ENCODE measurements around the gene GORASP1. TPM values are rescaled to one million over a fixed set of nuclear protein-coding genes. Genes with fewer than 3 reads are reported as not detected.
A peak's percentile ranks its signal among the peaks of the same experiment; 100 is the strongest.

The GORASP1 gene
- total RNA-seq, 6 experiments from 2014 or later, result 27.8 to 35.5 (median 33.1) TPM

DNA sequence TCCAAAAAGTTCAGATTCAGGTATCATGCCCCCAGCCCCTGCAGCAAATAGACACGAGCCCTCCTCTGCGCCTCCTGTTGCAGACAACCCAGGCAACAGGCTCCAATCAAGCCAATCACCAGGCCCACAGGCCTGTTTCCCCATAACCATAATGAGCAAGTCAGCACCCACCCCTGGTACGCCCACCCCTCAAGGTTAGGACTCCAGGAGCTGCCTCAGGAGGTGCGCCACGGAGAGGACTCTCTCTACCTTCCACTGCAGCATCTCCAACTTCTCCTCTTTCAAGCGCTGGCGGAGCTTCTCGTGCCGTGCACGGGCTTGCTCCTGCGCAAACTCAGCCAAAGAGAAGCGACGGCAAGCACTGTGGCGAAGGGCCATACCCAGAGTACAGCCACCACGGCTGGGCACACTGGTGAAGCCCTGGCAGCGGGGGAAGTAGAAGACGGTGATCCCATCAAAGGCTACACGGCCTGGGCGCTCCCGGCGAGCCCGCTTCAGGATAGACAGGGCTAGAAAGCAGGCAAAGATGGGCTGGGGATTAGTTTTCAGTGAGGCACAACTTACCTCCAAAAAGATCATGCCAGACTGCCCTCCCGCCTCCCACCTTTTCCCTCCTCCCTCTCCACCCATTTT, 37.4 kb upstream of the GORASP1 start:
- peaks cover 0 to 60% (median 30%) of the 10 kb centered on the region in 4 donors for H3K4me1 ChIP-seq
- H3K36me3 ChIP-seq, result peaks cover 26 to 49% (median 36%) of the 10 kb centered on the region in 4 donors
- H3K9me3 ChIP-seq, result no peaks in the 10 kb centered on the region
- no peak overlapping the region for H3K4me3 ChIP-seq
- 100% methylated on average over 1 of the region's 23 CpGs for WGBS (ENCODE audit: insufficient coverage, low coverage, low lambda C conversion rate, missing lambda C conversion rate)
- no peak for TF ChIP-seq POLR2A (IDR thresholded peaks at IDR 0.05)
- TF ChIP-seq, protein P1, sequence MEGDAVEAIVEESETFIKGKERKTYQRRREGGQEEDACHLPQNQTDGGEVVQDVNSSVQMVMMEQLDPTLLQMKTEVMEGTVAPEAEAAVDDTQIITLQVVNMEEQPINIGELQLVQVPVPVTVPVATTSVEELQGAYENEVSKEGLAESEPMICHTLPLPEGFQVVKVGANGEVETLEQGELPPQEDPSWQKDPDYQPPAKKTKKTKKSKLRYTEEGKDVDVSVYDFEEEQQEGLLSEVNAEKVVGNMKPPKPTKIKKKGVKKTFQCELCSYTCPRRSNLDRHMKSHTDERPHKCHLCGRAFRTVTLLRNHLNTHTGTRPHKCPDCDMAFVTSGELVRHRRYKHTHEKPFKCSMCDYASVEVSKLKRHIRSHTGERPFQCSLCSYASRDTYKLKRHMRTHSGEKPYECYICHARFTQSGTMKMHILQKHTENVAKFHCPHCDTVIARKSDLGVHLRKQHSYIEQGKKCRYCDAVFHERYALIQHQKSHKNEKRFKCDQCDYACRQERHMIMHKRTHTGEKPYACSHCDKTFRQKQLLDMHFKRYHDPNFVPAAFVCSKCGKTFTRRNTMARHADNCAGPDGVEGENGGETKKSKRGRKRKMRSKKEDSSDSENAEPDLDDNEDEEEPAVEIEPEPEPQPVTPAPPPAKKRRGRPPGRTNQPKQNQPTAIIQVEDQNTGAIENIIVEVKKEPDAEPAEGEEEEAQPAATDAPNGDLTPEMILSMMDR (IDR thresholded peaks at IDR 0.05), result no peak
- H3K27ac ChIP-seq, result no peak overlapping the region
- intact Hi-C loops (cut with DNase I), result no loop called here
- ATAC-seq (no peak), DNase-seq (peak in 1 of 3 donors; percentile 46)
- no peaks in the 10 kb centered on the region for H3K27me3 ChIP-seq

- no peak overlapping the region for H3K27ac ChIP-seq
- DNase-seq (peak in 1 of 3 donors; percentile 43), ATAC-seq (no peak)
- H3K27me3 ChIP-seq, result no peaks in the 10 kb centered on the region
- TF ChIP-seq, protein P1 (IDR thresholded peaks at IDR 0.05), result no peak
- peak; percentile 23 for TF ChIP-seq POLR2A (IDR thresholded peaks at IDR 0.05)
- intact Hi-C loops (cut with DNase I), result no loop called here
- peaks cover 26 to 49% (median 36%) of the 10 kb centered on the region in 4 donors for H3K36me3 ChIP-seq
- no peaks in the 10 kb centered on the region for H3K9me3 ChIP-seq
- 92% methylated on average over 11 of the region's 20 CpGs for WGBS (ENCODE audit: insufficient coverage, low coverage, low lambda C conversion rate, missing lambda C conversion rate)
- H3K4me1 ChIP-seq, result peaks cover 0 to 54% (median 26%) of the 10 kb centered on the region in 4 donors
- H3K4me3 ChIP-seq, result no peak overlapping the region
These were observed 36.8 kb upstream of the GORASP1 start for GRCh38 chr3:39144095-39144747.

DNA sequence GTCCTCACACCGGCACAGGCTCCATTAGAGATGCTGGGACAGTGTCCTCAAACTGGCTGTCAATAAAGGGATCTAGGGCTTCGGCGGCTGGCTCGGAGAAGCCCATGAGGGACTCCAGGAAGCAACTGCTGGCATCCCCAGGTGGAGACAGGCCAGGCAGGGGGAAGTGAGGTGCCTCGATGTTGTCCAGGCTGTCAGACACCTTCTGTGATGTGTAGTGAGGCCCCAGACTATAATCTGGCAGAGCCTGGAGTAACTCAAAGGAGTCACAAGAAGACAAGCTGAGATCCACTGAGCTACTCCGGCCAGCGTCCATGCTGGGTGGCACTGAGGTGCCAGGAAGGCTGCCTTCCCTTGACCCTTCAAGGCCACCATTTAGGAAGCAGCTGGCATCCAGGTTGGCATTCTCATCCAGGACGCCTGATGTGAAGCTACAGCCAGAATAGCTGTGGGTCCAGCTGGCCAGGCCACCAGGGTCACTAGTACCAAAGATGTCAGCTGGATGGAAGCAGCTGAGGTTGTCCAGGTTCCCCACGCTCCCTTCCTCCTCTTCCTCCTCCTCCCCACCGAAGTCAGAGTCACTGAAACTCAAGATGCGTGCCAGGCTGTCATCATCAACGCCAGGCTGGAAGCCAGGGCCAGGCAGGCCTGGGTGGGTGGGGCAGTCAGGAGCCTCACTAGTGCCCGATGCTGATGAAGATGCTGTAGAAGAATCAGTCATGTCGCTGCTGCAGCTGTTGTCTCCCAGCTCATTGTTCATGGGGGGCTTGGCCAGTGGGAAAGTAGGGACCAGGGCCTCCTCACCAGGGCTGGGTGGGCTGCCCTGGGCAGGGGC, 35.8 kb upstream of the GORASP1 start:
- no peak overlapping the region for H3K27ac ChIP-seq
- H3K4me1 ChIP-seq, result peaks cover 0 to 44% (median 22%) of the 10 kb centered on the region in 4 donors
- intact Hi-C loops (cut with DNase I), result no loop called here
- DNase-seq (no peak), ATAC-seq (peak in 1 of 4 donors; percentile 1)
- no peak overlapping the region for H3K4me3 ChIP-seq
- 75% methylated on average over 2 of the region's 14 CpGs for WGBS (ENCODE audit: insufficient coverage, low coverage, low lambda C conversion rate, missing lambda C conversion rate)
- H3K36me3 ChIP-seq, result peaks cover 26 to 49% (median 36%) of the 10 kb centered on the region in 4 donors
- no peaks in the 10 kb centered on the region for H3K27me3 ChIP-seq
- TF ChIP-seq POLR2A (IDR thresholded peaks at IDR 0.05), result peak; percentile 13
- TF ChIP-seq, protein P1 (IDR thresholded peaks at IDR 0.05), result no peak
- no peaks in the 10 kb centered on the region for H3K9me3 ChIP-seq

- Histone ChIP-seq H3K4me3 (no peak overlapping the region), H3K27ac (no peak overlapping the region), H3K27me3 (no peaks in the 10 kb centered on the region), H3K36me3 (peaks cover 26 to 49% (median 36%) of the 10 kb centered on the region in 4 donors), H3K4me1 (peaks cover 0 to 34% (median 15%) of the 10 kb centered on the region in 4 donors), H3K9me3 (no peaks in the 10 kb centered on the region)
- peak; percentile 9 for TF ChIP-seq POLR2A (IDR thresholded peaks at IDR 0.05)
- TF ChIP-seq, protein P1 (IDR thresholded peaks at IDR 0.05), result no peak
- ATAC-seq (peak; percentile 1 to 10 (median 2)), DNase-seq (no peak)
- intact Hi-C loops (cut with DNase I), result no loop called here
- WGBS (ENCODE audit: insufficient coverage, low coverage, low lambda C conversion rate, missing lambda C conversion rate), result 26% methylated on average over 5 of the region's 5 CpGs
These were observed 34.6 kb upstream of the GORASP1 start for GRCh38 chr3:39142067-39142466.
